ENCODE measurements around the gene CALD1. TPM values are rescaled to one million over a fixed set of nuclear protein-coding genes. Genes with fewer than 3 reads are reported as not detected.

Gene CALD1
- total and polyA plus RNA-seq, 2 experiments from 2014 or later = 132 to 842 TPM

DNA sequence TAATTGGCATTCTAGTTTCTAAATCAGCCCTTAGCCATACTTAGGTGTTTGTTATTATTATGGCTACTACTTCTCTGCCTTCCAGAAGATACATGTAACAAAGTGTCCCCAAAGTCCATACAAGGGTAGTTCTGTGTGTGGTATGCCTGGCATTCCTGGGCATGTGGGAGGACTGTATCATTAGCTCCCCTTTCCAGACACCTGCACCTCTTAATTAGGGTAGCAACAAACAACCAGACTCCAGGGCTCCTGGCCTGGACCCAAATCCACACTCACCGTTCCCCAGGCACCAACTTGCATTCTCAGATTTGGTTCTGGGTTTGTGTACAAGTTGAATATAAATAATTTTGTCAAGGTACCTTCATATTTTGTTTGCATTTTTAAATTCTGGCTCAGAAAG lies 15.5 kb upstream of the CALD1 start (continued):
- TF ChIP-seq, protein P1, sequence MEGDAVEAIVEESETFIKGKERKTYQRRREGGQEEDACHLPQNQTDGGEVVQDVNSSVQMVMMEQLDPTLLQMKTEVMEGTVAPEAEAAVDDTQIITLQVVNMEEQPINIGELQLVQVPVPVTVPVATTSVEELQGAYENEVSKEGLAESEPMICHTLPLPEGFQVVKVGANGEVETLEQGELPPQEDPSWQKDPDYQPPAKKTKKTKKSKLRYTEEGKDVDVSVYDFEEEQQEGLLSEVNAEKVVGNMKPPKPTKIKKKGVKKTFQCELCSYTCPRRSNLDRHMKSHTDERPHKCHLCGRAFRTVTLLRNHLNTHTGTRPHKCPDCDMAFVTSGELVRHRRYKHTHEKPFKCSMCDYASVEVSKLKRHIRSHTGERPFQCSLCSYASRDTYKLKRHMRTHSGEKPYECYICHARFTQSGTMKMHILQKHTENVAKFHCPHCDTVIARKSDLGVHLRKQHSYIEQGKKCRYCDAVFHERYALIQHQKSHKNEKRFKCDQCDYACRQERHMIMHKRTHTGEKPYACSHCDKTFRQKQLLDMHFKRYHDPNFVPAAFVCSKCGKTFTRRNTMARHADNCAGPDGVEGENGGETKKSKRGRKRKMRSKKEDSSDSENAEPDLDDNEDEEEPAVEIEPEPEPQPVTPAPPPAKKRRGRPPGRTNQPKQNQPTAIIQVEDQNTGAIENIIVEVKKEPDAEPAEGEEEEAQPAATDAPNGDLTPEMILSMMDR (conservative IDR thresholded peaks at IDR 0.05; ENCODE audit: low read depth in 2 of 2) = no peak
- TF ChIP-seq CREB1 (CRISPR knock-in tag; IDR thresholded peaks at IDR 0.05; ENCODE audit: low read depth) (no peak), EZH2 (IDR thresholded peaks at IDR 0.05; ENCODE audit: low read depth, unreplicated experiment) (no peak)

GRCh38 chr7:134764365-134764764 lies 15.1 kb upstream of the CALD1 start:
- H3K36me3 Mint-ChIP-seq (ENCODE audit: low read depth) = no peaks in the 10 kb centered on the region; the same call in 2 of the 3 replicates
- no peak for TF ChIP-seq CREB1 (CRISPR knock-in tag; IDR thresholded peaks at IDR 0.05; ENCODE audit: low read depth)
- TF ChIP-seq ZNF114 (CRISPR knock-in tag; IDR thresholded peaks at IDR 0.05) = no peak
- no peak for TF ChIP-seq EZH2 (IDR thresholded peaks at IDR 0.05; ENCODE audit: low read depth, unreplicated experiment)
- TF ChIP-seq POLR2AphosphoS5 (IDR thresholded peaks at IDR 0.05; ENCODE audit: low read depth) = no peak
- no peak for TF ChIP-seq STAT1 (IDR thresholded peaks at IDR 0.05; ENCODE audit: unreplicated experiment)
- TF ChIP-seq, protein P1 (conservative IDR thresholded peaks at IDR 0.05; ENCODE audit: low read depth in 2 of 2) = no peak
- no peak for TF ChIP-seq ZNF331 (CRISPR knock-in tag; IDR thresholded peaks at IDR 0.05; ENCODE audit: low read depth)
- no peak for TF ChIP-seq ZNF462 (CRISPR knock-in tag; IDR thresholded peaks at IDR 0.05)
- Histone ChIP-seq H3F3A (replicated peaks; ENCODE audit: low read depth) (no peaks in the 10 kb centered on the region), H3K4me3 (no peak overlapping the region), H2AFZ (no peak overlapping the region), H4K20me1 (replicated peaks; ENCODE audit: insufficient read depth) (no peaks in the 10 kb centered on the region), H3K36me3 (ENCODE audit: insufficient read depth) (no peaks in the 10 kb centered on the region), H3K79me2 (replicated peaks; ENCODE audit: insufficient read depth) (no peaks in the 10 kb centered on the region), H3K4me2 (no peak overlapping the region), H3K9me2 (ENCODE audit: insufficient read depth) (peaks cover 5% of the 10 kb centered on the region; the same call in 1 of the 2 replicates), H3K27me3 (ENCODE audit: insufficient read depth) (no peaks in the 10 kb centered on the region), H3K27ac (ENCODE audit: low read depth) (no peak overlapping the region), H3K4me1 (ENCODE audit: insufficient read depth) (peaks cover 7% of the 10 kb centered on the region; the same call in 1 of the 2 replicates)
- H3K27me3 Mint-ChIP-seq (ENCODE audit: insufficient read depth, low read depth, poor library complexity) = peaks cover 7% of the 10 kb centered on the region
- no peak overlapping the region for H3K27ac Mint-ChIP-seq
- DNase-seq (ENCODE audit: low spot score) (no peak), ATAC-seq (no peak)
- H3K4me3 Mint-ChIP-seq = no peak overlapping the region
- peaks cover 5% of the 10 kb centered on the region for H3K4me1 Mint-ChIP-seq
- no peaks in the 10 kb centered on the region; the same call in 2 of the 3 replicates for H3K9me3 Mint-ChIP-seq

All from GM23338 (cell line).